Mucosa of stomach (tissue), 1 donor: ENCODE results near the gene TOMT.

Experiments used
- H3K27me3 ChIP-seq: one replicate; pipeline ENCODE4 v1.7.0; 2013; ENCODE audit warnings: mild to moderate bottlenecking, low read length; ENCODE audit not compliant: control insufficient read depth, insufficient read depth
- H3K36me3 ChIP-seq: one replicate; pipeline ENCODE4 v1.7.0; 2013; ENCODE audit warnings: low read length; ENCODE audit not compliant: control insufficient read depth, insufficient read depth
- H3K4me1 ChIP-seq: one replicate; pipeline ENCODE4 v1.7.0; 2013; ENCODE audit warnings: mild to moderate bottlenecking, low read length; ENCODE audit not compliant: control insufficient read depth, insufficient read depth
- H3K4me3 ChIP-seq: one replicate; pipeline ENCODE4 v1.7.0; 2013; ENCODE audit warnings: low read length
- H3K9ac ChIP-seq: one replicate; pipeline ENCODE4 v1.7.0; 2013; ENCODE audit warnings: mild to moderate bottlenecking, low read length, moderate library complexity
- H3K9me3 ChIP-seq: one replicate; pipeline ENCODE4 v1.7.0; 2013; ENCODE audit warnings: mild to moderate bottlenecking, low read length, moderate library complexity; ENCODE audit not compliant: control insufficient read depth
- donor health status: Pancreatic carcinoma.

Gene TOMT

DNA sequence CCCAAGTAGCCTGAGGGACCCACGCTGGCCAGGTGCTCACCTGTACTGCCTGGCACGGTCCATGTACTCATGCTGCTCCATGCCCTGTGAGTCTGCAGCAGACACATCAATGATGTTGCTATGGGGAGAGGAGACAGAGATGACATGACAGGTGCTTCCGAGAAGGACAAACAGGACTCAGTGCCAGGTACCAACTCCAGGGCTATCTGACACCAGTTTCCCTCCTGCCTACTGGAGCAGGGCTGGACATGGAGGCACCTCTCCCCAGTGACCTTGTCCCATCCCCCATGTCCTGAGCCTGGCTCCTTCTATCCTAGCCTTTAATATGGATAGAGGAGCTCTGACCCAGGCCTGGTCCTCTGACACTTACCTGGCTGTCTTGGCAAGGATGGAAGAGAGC, 7.0 kb upstream of the TOMT start:
- no peaks in the 10 kb centered on the region for H3K9me3 ChIP-seq
- no peak overlapping the region for H3K4me3 ChIP-seq
- no peaks in the 10 kb centered on the region for H3K27me3 ChIP-seq
- H3K9ac ChIP-seq: no peak overlapping the region
- H3K36me3 ChIP-seq: peaks cover 14% of the 10 kb centered on the region
- H3K4me1 ChIP-seq: peaks cover 20% of the 10 kb centered on the region

DNA sequence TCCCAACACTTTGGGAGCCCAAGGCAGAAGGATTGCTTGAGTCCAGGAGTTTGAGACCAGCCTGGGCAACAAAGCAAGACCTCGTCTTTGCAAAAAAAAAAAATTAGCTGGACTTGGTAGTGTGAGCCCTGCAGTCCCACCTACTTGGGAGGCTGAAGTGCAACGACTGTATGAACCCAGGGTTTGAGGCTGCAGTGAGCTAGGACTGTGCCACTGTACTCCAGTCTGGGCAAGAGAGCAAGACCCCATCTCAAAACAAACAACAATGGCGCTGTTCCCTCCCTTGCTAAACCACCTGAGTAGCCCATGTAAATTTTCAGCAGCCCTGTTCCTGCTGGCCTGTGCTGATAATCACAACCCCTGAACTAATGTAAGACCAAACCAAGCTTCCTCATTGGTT, 5.7 kb upstream of the TOMT start:
- peak overlapping the region; percentile 2 for H3K9ac ChIP-seq
- peaks cover 22% of the 10 kb centered on the region for H3K4me1 ChIP-seq
- H3K4me3 ChIP-seq: no peak overlapping the region
- peaks cover 11% of the 10 kb centered on the region for H3K36me3 ChIP-seq
- no peaks in the 10 kb centered on the region for H3K27me3 ChIP-seq
- no peaks in the 10 kb centered on the region for H3K9me3 ChIP-seq

DNA sequence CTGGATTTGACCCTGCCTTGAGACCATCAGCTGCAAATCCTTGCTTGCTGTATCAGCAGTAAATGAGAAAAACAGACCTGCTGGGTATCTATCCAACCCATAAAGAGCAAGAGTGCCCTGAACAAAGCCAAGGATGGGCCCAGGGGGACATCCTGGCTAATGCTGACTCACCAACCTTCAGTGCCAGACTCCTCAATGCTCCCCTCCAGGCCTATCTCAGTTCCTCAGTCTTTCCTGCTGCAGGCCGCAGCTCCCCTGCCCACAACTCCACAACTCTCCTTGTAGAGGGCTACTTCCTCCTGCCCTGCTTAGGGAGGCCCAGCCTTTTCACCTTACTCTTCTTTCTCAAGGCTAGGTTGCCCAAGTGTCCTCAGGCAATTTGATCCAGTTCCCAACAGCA, 5.3 kb upstream of the TOMT start:
- H3K4me3 ChIP-seq: no peak overlapping the region
- no peak overlapping the region for H3K9ac ChIP-seq

DNA sequence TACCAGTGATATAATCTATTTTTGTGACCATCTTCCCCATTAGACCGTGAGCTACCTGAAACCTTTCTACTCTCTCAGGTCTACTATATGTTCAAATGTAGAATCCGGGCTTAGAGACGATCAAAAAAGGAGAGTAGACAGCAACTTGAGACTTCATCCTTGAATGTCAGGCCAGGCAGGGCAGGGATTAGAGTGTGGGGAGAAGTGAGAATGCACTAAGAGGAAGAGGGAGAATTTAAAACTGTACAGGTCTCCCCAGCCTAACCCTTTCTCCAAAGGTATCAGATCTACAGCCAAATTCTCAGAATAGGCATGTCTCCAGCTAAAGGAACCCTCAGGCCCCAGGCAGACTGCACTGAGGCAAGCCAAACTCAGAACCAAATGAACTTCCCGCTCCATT, 3.6 kb upstream of the TOMT start:
- Histone ChIP-seq H3K9me3 (no peaks in the 10 kb centered on the region), H3K9ac (peak overlapping the region; percentile 87), H3K36me3 (peaks cover 11% of the 10 kb centered on the region), H3K27me3 (no peaks in the 10 kb centered on the region), H3K4me3 (peak overlapping the region; percentile 71), H3K4me1 (peaks cover 22% of the 10 kb centered on the region)

More for the DNA sequence above, 5.3 kb upstream of the TOMT start:
- H3K27me3 ChIP-seq: no peaks in the 10 kb centered on the region
- H3K9me3 ChIP-seq: no peaks in the 10 kb centered on the region
- H3K36me3 ChIP-seq: peaks cover 11% of the 10 kb centered on the region
- H3K4me1 ChIP-seq: peaks cover 22% of the 10 kb centered on the region

DNA sequence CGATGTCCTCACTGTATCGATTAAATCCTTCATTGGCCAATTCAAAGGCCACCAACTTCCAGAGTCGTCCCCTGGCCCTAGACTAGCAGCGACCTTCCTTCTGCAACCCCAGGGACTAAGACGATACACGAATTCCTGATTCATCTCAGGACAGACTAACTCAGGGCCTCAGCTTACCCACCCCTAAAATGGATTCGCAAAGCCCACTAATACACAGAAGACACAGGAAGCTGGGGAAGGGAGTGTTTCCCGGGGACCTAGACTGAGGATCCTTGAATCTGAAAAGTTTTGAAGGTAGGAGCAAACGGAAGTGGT, 3.1 kb upstream of the TOMT start:
- peaks cover 11% of the 10 kb centered on the region for H3K36me3 ChIP-seq
- no peaks in the 10 kb centered on the region for H3K9me3 ChIP-seq
- H3K9ac ChIP-seq: peak overlapping the region; percentile 87
- no peaks in the 10 kb centered on the region for H3K27me3 ChIP-seq
- H3K4me3 ChIP-seq: peak overlapping the region; percentile 71
- peaks cover 22% of the 10 kb centered on the region for H3K4me1 ChIP-seq

DNA sequence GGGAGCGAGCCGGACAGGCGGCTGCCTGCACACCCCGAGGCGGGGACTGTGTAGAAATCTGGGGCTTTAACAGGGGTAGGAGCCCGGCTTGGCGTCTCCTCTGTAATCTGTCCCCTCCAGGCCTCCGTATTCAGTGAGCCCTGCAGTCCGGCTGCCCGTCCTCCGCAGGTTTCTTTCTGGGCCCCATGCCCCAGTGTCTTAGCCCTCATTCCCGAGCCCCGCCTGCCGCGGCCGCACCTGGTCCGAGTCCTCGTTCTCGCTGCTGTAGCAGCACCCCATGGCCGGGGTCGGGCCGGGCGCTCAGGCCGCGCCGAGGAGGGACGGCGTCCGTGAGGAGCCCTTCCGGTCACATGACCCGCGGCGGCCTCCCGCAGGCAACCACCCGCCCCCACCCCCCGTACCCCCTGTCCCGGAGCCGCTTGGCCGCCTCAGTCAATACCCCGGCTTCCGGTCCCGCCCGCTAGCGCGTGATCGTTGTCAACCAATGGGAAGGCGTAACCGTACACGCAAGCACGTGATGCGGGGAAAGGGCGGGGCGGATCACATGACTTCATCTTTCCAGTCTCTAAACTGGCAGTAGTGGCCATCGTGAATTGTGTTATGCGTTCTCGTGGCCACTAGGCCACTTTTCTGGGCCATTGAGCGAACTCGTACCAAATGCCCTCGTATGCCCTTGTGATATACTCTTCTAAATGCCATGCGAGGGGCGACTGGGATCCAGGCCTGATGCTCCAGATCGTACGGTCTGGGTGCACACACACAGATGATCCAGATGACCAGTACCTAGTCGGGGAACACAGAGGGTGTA, 2.6 kb upstream of the TOMT start, which contains the start of gene LAMTOR1:
TSS of gene LAMTOR1 (minus strand) at position 352 of the 808 bp plus-strand sequence. CDS start at position 279, 73 bp downstream.
- H3K9me3 ChIP-seq: no peaks in the 10 kb centered on the region
- no peaks in the 10 kb centered on the region for H3K27me3 ChIP-seq
- H3K4me1 ChIP-seq: peaks cover 22% of the 10 kb centered on the region
- H3K36me3 ChIP-seq: peaks cover 9% of the 10 kb centered on the region
- peak within 1 kb of the TSS; percentile 88 for H3K4me3 ChIP-seq
- peak within 1 kb of the TSS; percentile 87 for H3K9ac ChIP-seq

DNA sequence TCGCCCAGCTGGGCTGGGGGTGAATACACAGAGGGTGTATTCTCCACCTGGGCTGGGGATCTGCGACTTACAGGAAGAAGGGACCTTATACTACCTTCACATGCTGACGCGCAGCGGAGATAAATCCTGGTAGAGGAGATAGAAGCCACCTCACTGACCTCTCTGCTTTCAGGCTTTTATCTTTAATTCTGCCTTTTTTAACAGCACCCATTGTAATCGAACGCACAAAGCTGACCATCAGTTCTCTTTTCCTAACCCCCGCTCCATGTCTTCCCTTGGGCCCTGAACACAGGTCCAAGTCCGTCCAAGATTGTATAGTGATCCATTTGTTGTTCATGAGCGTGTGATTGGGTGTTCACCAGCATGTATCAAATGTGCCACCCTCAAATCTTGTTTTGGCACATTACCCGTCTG, 2.0 kb upstream of the TOMT start:
- Histone ChIP-seq H3K9me3 (no peaks in the 10 kb centered on the region), H3K4me1 (peaks cover 22% of the 10 kb centered on the region), H3K27me3 (no peaks in the 10 kb centered on the region), H3K4me3 (peak overlapping the region; percentile 88), H3K9ac (peak overlapping the region; percentile 69), H3K36me3 (peaks cover 3% of the 10 kb centered on the region)

DNA sequence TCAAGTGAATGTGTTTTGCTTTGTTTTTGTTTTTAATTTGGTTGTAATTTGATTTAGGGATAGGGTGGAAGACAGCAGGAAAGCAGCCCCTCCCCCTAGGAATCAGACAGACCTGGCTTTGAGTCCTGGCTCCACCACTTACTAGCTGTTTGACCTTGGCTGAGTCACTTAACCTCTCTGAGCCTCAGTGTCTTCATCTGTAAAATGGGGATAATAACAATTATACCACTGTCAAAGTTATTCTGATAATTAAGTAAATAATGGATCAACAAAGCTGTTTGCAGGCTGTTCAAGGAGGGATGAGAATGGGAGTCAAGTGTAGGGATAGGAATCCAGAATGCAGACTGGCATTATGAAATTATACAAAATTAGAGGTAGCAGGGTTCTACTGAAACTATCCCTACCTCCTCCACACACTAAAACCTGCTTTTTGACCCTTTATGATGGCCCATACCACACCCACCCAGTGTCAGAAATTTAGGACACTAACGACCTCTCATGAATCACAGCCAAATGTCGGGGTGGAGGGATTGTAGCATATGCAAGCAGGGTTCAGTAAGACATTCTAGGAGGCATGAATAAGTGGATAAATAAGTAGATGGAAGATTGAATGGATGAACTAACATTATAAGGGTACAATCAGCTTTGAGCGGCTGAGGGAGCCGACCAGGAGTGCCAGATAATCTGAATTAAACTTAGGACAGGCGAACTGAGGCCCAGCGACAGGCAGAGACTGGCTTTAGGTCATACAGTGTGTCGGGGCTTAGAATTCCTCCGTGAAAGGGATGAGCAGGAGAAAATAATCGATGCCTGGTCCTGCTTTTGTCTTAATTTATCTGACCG, 5.8 kb downstream of the TOMT start:
- Histone ChIP-seq H3K4me3 (peak overlapping the region; percentile 81), H3K27me3 (no peaks in the 10 kb centered on the region), H3K36me3 (no peaks in the 10 kb centered on the region), H3K4me1 (peaks cover 14% of the 10 kb centered on the region), H3K9ac (peak overlapping the region; percentile 79), H3K9me3 (no peaks in the 10 kb centered on the region)

GRCh38 chr11:72112143-72112977, 6.6 kb downstream of the TOMT start, which contains the start of gene ANAPC15:
Gene ANAPC15 (minus strand): TSS chr11:72112695. CDS start chr11:72111276, 1,419 bp downstream.
- Histone ChIP-seq H3K4me1 (peaks cover 14% of the 10 kb centered on the region), H3K4me3 (peak within 1 kb of the TSS; percentile 81), H3K9ac (peak within 1 kb of the TSS; percentile 79), H3K36me3 (no peaks in the 10 kb centered on the region), H3K9me3 (no peaks in the 10 kb centered on the region), H3K27me3 (no peaks in the 10 kb centered on the region)

DNA sequence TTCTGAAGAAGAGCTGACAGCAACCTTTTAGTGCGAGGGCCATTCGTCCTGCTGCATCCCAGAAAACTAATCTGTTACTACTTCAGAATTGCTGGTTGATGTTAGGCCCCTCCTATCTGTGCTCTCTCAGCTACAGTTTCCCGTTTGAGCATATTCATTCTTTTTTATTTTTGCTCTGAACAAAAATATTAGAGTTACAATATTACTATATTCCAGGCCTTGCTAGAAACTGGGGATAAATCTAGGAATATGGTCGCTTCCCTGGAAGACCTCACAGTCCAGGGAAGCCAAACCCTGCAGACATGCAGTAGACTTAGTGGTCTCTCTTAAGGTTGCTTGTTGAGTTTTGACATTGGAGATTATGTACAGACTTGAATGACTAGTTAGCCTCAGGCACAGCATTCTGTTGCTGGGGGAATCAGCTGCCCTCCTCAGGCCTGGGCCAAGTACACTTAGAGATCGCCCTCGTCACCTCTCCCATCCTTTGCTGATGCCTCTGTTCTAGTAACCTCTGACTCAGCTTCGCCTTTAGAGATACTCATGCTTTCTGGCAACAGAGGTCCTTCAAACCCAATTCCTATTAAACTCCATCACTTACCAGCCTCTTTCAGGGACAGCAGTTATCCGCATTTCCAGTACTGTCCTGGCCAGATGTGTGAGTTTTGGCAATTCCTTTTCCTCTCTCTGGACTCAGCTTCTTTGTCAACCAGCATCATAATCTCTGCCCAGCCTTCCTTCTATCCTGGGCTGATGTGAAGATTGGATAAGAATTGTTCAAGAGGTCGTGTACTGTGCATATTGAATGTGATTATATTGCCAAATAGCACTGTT, 7.5 kb downstream of the TOMT start:
- Histone ChIP-seq H3K4me1 (peaks cover 14% of the 10 kb centered on the region), H3K4me3 (peak overlapping the region; percentile 81), H3K27me3 (no peaks in the 10 kb centered on the region), H3K9me3 (no peaks in the 10 kb centered on the region), H3K9ac (peak overlapping the region; percentile 79), H3K36me3 (no peaks in the 10 kb centered on the region)

- Histone ChIP-seq H3K36me3 (no peaks in the 10 kb centered on the region), H3K9ac (no peak overlapping the region)
Observed at GRCh38 chr11:72114570-72114969, 8.8 kb downstream of the TOMT start.

More at GRCh38 chr11:72114570-72114969, 8.8 kb downstream of the TOMT start:
- Histone ChIP-seq H3K27me3 (no peaks in the 10 kb centered on the region), H3K9me3 (no peaks in the 10 kb centered on the region), H3K4me1 (peaks cover 14% of the 10 kb centered on the region), H3K4me3 (no peak overlapping the region)
